HG03442 (cell line): ENCODE results near the gene MKRN2OS.

Experiments
- ATAC-seq: cut with Tn5 transposase; IDR thresholded peaks from one replicate; pipeline ENCODE4 v1.9.1; 2021; ENCODE audit warnings: mild to moderate bottlenecking, moderate library complexity; ENCODE audit not compliant: unreplicated experiment

MKRN2OS gene

GRCh38 chr3:12515631-12516030, 29.7 kb downstream of the MKRN2OS start:
- ATAC-seq, result no peak

GRCh38 chr3:12513694-12514446, 31.4 kb downstream of the MKRN2OS start:
- no peak for ATAC-seq

GRCh38 chr3:12512534-12513118, 32.7 kb downstream of the MKRN2OS start:
- no peak for ATAC-seq

DNA sequence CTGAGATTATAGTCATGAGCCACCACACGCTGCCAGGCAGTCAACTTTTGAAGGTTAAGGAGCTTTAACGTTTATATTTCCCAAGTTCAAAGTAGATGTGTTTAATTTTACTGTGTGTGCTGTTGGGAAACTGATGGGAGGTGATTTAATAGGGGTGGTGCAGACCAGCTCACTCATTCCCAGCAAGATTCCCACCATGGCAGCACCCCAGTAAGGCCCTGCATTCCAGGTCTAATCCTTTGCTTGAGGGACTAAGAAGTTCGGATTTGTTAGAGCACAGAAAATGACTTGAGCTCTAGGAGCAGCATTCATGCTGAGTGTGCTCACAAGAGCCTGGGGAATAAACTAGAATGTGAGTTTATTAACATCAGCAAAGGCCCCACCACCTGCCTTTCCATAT, 35.8 kb downstream of the MKRN2OS start:
- no peak for ATAC-seq

DNA sequence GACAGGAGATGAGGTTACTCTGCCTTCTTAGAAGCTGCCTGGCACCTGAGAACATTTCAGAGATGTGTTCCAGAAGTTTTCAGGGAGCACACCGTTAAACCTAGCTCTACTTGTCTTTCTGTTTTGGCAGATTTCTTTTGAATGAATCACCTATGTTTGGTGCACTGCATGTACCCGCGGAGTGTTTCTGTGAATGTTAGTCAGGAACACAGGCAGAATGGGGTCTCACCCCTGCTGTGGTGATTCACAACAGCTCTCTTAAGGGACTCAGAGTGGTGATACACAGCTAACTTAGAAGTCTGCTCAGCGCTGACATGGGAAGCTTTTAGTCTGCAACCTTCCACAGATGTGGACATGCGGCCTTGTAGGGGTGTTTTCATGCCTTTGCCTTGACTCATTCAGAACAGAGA, 37.0 kb downstream of the MKRN2OS start:
- ATAC-seq, result no peak

DNA sequence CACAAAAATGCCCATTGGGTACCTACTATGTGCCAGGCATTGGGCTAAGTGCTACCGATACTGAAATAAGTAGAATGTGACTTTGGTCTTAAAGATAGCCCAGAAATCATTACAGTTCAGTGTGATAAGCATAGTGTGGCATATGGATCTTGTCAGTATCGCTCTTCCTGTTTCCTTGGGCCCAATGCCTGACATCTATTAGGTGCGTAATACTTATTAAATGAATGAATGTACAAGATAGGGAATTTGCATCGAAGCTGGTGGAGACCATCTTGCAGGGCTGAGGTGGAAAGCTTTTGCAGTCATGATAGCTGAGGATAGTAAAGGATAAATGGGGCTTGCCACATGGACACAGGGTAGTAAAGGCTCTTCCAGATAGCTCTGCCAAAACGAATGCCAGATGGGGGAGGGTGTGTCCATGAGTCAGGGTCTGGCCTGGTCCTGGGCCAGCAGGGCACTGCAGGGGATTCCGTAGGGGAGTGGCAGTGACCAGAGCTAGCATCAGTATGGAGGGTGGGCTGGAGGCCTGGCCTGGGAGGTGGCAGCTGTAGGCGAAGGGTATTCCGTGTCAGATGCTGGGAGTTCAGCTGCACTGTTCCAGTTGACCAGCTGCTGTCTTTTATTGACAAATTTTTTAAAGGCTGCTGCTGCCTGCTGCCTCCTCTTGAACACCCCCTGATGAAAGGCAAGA, 37.6 kb downstream of the MKRN2OS start:
- ATAC-seq, result no peak

GRCh38 chr3:12506201-12506709, 39.0 kb downstream of the MKRN2OS start:
- ATAC-seq, result no peak

DNA sequence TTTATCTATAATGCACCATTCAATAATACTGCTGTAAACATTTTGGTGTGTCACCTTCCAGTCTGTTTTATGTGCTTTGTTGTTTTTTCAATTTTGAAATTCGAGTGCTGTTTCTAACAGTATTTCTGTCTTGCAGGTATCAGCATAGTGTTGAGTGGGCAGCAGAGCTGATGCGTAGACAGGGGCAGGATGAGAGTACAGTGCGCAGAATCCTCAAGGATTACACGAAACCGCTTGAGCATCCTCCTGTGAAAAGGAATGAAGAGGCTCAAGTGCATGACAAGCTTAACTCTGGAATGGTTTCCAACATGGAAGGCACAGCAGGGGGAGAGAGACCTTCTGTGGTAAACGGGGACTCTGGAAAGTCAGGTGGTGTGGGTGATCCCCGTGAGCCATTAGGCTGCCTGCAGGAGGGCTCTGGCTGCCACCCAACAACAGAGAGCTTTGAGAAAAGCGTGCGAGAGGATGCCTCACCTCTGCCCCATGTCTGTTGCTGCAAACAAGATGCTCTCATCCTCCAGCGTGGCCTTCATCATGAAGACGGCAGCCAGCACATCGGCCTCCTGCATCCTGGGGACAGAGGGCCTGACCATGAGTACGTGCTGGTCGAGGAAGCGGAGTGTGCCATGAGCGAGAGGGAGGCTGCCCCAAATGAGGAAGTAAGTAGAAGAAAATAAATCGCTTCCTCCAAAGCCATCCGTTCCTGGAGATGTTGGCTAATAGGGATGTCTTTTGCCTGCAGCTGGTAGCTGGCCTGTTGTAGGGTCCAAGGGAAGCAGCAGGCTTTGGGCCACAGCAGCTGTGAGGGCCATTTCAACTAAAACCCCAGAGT, 42.0 kb downstream of the MKRN2OS start:
- ATAC-seq, result no peak

DNA sequence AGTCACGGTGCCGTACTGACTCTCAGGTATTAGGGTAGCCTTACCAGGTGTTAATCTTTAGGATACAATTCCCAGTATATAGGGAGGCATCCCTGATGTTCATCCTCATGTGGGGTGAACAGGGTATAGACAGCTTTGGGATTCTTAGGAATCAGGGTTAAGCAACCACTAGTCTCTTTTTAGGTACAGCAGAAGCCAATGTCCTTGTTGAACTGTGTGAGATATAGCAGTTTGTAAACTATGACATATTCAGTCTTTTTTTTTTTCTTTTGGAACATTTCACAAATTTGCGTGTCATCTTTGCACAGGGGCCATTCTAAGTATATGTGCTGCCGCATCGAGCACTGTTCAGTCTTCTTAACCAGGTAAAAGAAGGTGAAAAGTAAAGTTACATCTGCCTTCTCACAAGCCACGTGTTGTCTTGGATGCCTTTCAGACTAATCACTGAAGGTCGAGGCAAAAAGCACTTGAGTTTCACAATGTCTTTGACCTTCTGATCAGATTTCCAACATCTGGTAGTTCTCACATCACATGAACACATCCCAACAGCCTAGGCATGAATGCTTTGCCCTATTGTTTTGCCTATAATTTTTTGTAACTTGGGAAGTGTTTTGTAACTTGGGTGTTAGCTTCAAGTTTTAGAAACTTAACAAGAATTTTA, 43.8 kb downstream of the MKRN2OS start:
- no peak for ATAC-seq

DNA sequence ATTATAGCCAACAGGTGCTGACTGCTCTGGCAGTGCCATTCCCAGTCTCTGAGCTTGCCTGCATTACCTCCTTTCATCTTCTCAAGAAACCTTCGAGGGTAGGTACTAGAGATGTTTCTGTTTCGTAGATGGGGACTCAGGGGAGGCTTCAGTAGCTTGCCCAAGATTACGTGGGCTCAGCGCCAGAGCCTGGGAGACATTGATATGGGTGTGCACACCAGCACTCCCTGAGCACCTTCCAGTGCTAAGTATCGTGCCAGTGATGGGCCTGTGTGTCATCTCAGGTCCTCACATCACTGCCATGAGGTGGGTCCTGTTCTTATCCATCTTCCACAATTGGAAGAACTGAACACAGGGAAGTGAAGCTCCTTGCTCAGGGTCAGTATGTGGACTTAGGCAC, 45.8 kb downstream of the MKRN2OS start:
- no peak for ATAC-seq

DNA sequence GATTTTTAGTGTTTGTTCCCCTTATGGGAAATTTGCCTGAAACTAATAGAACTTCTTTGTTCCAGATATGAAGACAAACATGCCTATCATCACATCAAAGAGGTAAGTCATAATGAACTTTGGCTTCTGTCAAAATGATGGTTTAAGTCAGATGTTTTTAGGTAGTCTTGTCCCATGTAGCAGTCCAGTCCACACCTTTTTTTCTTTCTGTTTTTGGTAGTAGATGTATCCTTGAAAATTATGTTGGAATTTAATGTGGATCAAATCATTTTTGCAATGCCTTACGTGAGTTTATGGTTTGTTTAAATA, 48.9 kb downstream of the MKRN2OS start:
- ATAC-seq, result no peak

- ATAC-seq, result no peak
Measured at GRCh38 chr3:12495749-12496452, 49.4 kb downstream of the MKRN2OS start.

DNA sequence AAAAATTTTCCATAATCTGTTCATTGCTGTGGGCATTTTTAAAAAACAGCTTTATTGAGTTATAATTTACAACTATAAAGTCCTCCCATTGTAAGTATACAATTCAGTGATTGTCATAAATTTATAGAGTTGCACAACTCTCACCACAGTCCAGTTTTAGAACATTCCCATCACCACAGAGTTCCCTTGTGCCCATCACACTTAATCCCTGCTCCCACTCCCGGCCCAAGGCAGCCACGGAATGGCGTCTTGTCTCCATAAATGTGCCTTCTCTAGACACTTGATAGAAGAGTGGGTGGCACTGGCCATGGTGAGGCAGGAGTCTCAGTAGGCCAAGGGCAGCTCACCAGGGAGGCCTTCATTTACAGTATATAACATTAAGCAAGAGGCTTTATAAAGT, 54.8 kb downstream of the MKRN2OS start:
- ATAC-seq, result no peak

DNA sequence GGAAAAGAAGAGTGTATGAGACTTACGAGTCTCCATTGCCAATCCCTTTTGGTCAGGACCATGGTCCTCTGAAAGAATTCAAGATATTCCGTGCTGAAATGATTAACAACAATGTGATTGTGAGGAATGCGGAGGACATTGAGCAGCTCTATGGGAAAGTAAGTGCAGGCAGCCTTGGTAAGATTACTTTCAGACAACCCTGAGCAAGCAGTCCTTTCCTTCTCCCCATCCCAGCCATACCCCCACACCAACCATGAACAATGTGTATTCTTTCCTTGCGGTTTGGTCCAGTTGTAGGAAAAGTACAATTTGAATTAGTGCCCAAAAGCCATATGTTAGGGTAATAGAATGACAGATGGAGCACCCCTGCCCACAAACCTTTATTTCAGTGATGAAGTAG, 55.5 kb downstream of the MKRN2OS start:
- ATAC-seq, result no peak
